ENCODE data around the gene DCUN1D4. TPM values are rescaled to one million over a fixed set of nuclear protein-coding genes. Genes with fewer than 3 reads are reported as not detected.

DCUN1D4 gene
- total RNA-seq, 1 experiment from 2014 or later = 42.8 TPM

- ChIA-PET CTCF (no interaction called here), POLR2A (no interaction called here)
- no TSS peak for BruUV-seq (replicated peaks)
- H3K4me3 Mint-ChIP-seq (ENCODE audit: unreplicated experiment) = no peak overlapping the region
- peaks cover 3% of the 10 kb centered on the region for H3K27me3 Mint-ChIP-seq (ENCODE audit: insufficient read depth, unreplicated experiment)
- Histone ChIP-seq H3K4me3 (ENCODE audit: low read depth, low read length) (no peak overlapping the region), H3K4me1 (no peaks in the 10 kb centered on the region), H3K9me3 (no peaks in the 10 kb centered on the region), H3K36me3 (ENCODE audit: control insufficient read depth, insufficient read depth, low read length) (no peaks in the 10 kb centered on the region), H3K27me3 (replicated peaks; ENCODE audit: control insufficient read depth, insufficient read depth, low read length) (no peaks in the 10 kb centered on the region)
- H3K36me3 Mint-ChIP-seq (ENCODE audit: insufficient read depth, unreplicated experiment) = no peaks in the 10 kb centered on the region
- H3K4me1 Mint-ChIP-seq (ENCODE audit: low read depth, unreplicated experiment) = no peaks in the 10 kb centered on the region
- TF ChIP-seq CTCF (IDR thresholded peaks at IDR 0.05; ENCODE audit: insufficient read depth in 1 of 2, low read depth in 1 of 2, low read length in 1 of 2, severe bottlenecking in 1 of 2, unreplicated experiment in 1 of 2) = no peak
- H3K27ac Mint-ChIP-seq (ENCODE audit: unreplicated experiment) = no peak overlapping the region
- no peak for DNase-seq
- no peaks in the 10 kb centered on the region for H3K9me3 Mint-ChIP-seq (ENCODE audit: unreplicated experiment)
- intact Hi-C loops (cut with micrococcal nuclease; ENCODE audit: unreplicated experiment) = no loop called here
Observed at GRCh38 chr4:51965862-51966261, 122.9 kb downstream of the DCUN1D4 start.

Other genes with a start within 250 kb of the DCUN1D4 start
- 0.09 TPM in 1 of 2 replicates, not detected in the other for gene LRRC66, start 177.2 kb downstream of the DCUN1D4 start, total RNA-seq (2022)
- 6.5 and 7.2 TPM in 2 replicates for gene SGCB, start 195.1 kb downstream of the DCUN1D4 start, total RNA-seq (2022)
- not detected in 2 replicates for gene SPATA18, start 208.2 kb downstream of the DCUN1D4 start, total RNA-seq (2022)

All from Caco-2 (cell line).